HG03095 (cell line): ENCODE data around the gene UVRAG.

ENCODE experiments used
- ATAC-seq: cut with Tn5 transposase; IDR thresholded peaks from one replicate; pipeline ENCODE4 v1.9.1; 2021; ENCODE audit warnings: moderate library complexity; ENCODE audit not compliant: unreplicated experiment

UVRAG gene

GRCh38 chr11:75814677-75815344 is at the start of gene UVRAG:
Gene UVRAG (plus strand): TSS chr11:75815210. CDS start chr11:75815408, 198 bp downstream.
- ATAC-seq: peak; percentile 63

- ATAC-seq: no peak
Observed at GRCh38 chr11:75766443-75767227, 48.4 kb upstream of the UVRAG start.

- no peak for ATAC-seq
Observed at GRCh38 chr11:75767228-75767572, 47.8 kb upstream of the UVRAG start.

GRCh38 chr11:75767793-75768111 is 47.3 kb upstream of the UVRAG start:
- ATAC-seq: no peak

- peak; percentile 68 for ATAC-seq
Observed at GRCh38 chr11:75768112-75768908, 46.7 kb upstream of the UVRAG start, which contains the start of gene DGAT2. Gene DGAT2 (plus strand): TSS chr11:75768778. CDS start chr11:75768992, 214 bp downstream.

- ATAC-seq: no peak
Observed at GRCh38 chr11:75768909-75769771, 45.9 kb upstream of the UVRAG start.

GRCh38 chr11:75770102-75770501 is 44.9 kb upstream of the UVRAG start:
- ATAC-seq: no peak

GRCh38 chr11:75771646-75772410 is 43.2 kb upstream of the UVRAG start:
- no peak for ATAC-seq

GRCh38 chr11:75773595-75774353 is 41.2 kb upstream of the UVRAG start:
- ATAC-seq: peak; percentile 74

GRCh38 chr11:75775056-75775455 is 40.0 kb upstream of the UVRAG start:
- ATAC-seq: no peak

GRCh38 chr11:75776546-75776945 is 38.5 kb upstream of the UVRAG start:
- ATAC-seq: no peak

- ATAC-seq: no peak
Observed at GRCh38 chr11:75777461-75778110, 37.4 kb upstream of the UVRAG start.

GRCh38 chr11:75778962-75779361 is 36.0 kb upstream of the UVRAG start:
- ATAC-seq: no peak

GRCh38 chr11:75779960-75780359 is 35.0 kb upstream of the UVRAG start:
- no peak for ATAC-seq

GRCh38 chr11:75780888-75781287 is 34.1 kb upstream of the UVRAG start:
- ATAC-seq: no peak

GRCh38 chr11:75781296-75781695 is 33.7 kb upstream of the UVRAG start:
- no peak for ATAC-seq

GRCh38 chr11:75781831-75782230 is 33.2 kb upstream of the UVRAG start:
- no peak for ATAC-seq

GRCh38 chr11:75782540-75783263 is 32.3 kb upstream of the UVRAG start:
- no peak for ATAC-seq
